Astrocyte of the spinal cord (primary cell): ENCODE measurements around the gene NDUFB2.
A peak's percentile ranks its signal among the peaks of the same experiment; 100 is the strongest.
"Not testable (repeated sequence)": the region's sequence is repeated elsewhere in the genome, so short reads cannot be mapped to it uniquely, and the experiment has no call there.

Source experiments
- DNase-seq: peaks from one replicate; pipeline ENCODE4 v3.0.0; 2011; ENCODE audit warnings: low read depth, low spot score
- H3K4me3 ChIP-seq: 2 replicates; pipeline ENCODE4 v1.5.1; 2011; ENCODE audit warnings: low read depth, mild to moderate bottlenecking, low read length, moderate library complexity
- CTCF ChIP-seq: IDR thresholded peaks from 2 replicates; pipeline ENCODE4 v1.5.1; 2012; ENCODE audit warnings: low read depth, mild to moderate bottlenecking, low read length, inconsistent platforms
- in situ Hi-C: cut with HindIII; loops from 2 replicates; pipeline ENCODE4 v1.10.0; 2017; ENCODE audit warnings: low sequenced_read_pairs

The NDUFB2 gene

GRCh38 chr7:140689199-140690152 lies 7.0 kb upstream of the NDUFB2 start:
- TF ChIP-seq CTCF: no peak
- in situ Hi-C loops: no loop called here
- no peak overlapping the region for H3K4me3 ChIP-seq
- no peak for DNase-seq

- in situ Hi-C loops: no loop called here
- TF ChIP-seq CTCF: no peak
- H3K4me3 ChIP-seq: no peak overlapping the region
- no peak for DNase-seq
These were observed 5.0 kb upstream of the NDUFB2 start for GRCh38 chr7:140691376-140692045.

GRCh38 chr7:140693849-140694248 lies 2.7 kb upstream of the NDUFB2 start:
- H3K4me3 ChIP-seq, in situ Hi-C loops: not testable (repeated sequence)

GRCh38 chr7:140694592-140694991 lies 1.9 kb upstream of the NDUFB2 start:
- no peak for DNase-seq
- in situ Hi-C loops: no loop called here
- no peak overlapping the region for H3K4me3 ChIP-seq
- TF ChIP-seq CTCF: no peak

More at GRCh38 chr7:140693849-140694248, 2.7 kb upstream of the NDUFB2 start:
- not testable (repeated sequence) for DNase-seq

GRCh38 chr7:140695381-140695780 lies 1.1 kb upstream of the NDUFB2 start:
- DNase-seq: no peak
- in situ Hi-C loops: no loop called here
- TF ChIP-seq CTCF: no peak
- no peak overlapping the region for H3K4me3 ChIP-seq

- DNase-seq: peak; percentile 94
- TF ChIP-seq CTCF: no peak
- in situ Hi-C loops: no loop called here
- H3K4me3 ChIP-seq: peak overlapping the region; percentile 86
These were observed 356 bp upstream of the NDUFB2 start for GRCh38 chr7:140696024-140696679.
